Measurements from ENCODE around the gene EHMT1. TPM values are rescaled to one million over a fixed set of nuclear protein-coding genes. Genes with fewer than 3 reads are reported as not detected.
"Not testable (repeated sequence)": the region's sequence is repeated elsewhere in the genome, so short reads cannot be mapped to it uniquely, and the experiment has no call there.

Gene EHMT1
- total RNA-seq, 2 experiments from 2014 or later = 66.0 to 70.8 TPM

DNA sequence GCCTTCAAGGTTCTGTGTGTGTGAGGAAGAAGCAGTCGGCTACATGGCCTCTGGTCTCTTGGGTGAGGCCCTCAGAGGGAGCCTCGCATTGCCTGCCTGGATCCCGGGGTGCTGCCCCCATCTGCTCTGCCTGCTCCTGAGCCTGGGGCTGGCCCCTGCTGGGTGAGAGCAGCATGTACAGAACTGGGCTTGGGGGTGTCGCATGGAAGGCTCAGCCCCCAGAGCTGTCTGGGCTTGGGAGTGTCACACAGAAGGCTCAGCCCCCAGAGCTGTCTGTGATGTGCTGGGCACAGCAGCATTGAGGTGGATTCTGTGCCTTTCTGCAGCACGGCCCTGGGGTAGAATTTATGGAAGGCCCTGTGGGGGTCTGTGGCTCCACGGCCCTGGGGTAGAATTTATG is 265.2 kb downstream of the EHMT1 start:
- H3K36me3 Mint-ChIP-seq; H3K9me3 Mint-ChIP-seq; H3K4me3 Mint-ChIP-seq; intact Hi-C loops (cut with micrococcal nuclease); CTCF ChIA-PET; H3K27me3 Mint-ChIP-seq; H3K27ac Mint-ChIP-seq; DNase-seq; H3K4me1 Mint-ChIP-seq (ENCODE audit: low read depth); POLR2A ChIA-PET: not testable (repeated sequence)

DNA sequence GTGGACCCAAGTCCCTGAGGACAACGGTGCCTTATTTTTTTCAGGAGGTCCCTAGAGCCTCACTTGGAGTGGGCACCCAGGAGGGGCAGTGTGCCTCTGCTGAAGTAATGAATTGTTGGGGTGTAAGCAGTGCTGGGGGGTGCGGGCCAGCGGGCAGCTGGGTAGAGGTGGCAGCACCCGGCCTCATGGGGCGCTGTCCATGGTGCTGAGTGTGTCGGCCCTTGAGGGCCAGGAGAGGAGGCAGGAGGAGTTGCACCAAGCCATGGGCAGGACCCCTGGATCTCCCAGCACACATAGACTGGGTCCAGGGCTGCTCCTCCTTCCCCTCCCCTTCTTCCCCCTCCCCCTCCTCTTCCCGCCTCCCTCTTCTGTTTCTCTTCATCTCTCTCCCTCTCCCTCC is 265.7 kb downstream of the EHMT1 start:
- H3K9me3 Mint-ChIP-seq; H3K27ac Mint-ChIP-seq; H3K4me1 Mint-ChIP-seq (ENCODE audit: low read depth); POLR2A ChIA-PET; H3K27me3 Mint-ChIP-seq; intact Hi-C loops (cut with micrococcal nuclease); H3K36me3 Mint-ChIP-seq; CTCF ChIA-PET; H3K4me3 Mint-ChIP-seq: not testable (repeated sequence)
- DNase-seq = peak; percentile 39

DNA sequence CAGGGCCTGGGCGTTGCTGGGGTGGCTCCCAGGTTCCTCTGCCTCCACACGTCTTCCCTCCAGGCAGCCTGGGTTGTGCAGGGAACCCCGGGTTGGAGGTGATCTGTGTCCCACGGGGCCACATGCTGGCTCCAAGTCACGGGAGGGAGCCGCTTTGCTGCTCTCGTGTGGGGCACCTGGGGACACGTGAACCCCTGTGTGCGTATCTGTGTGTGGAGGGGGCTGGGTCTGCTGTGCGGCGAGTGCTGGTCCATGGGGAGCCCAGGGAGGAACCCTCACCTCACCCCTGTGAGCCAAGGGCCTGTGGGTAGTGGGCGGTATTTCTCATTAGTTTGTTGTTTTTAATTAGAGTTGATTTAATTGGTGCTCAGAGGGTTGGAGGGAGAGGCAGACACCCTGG is 266.3 kb downstream of the EHMT1 start:
- H3K9me3 Mint-ChIP-seq; intact Hi-C loops (cut with micrococcal nuclease); POLR2A ChIA-PET; CTCF ChIA-PET; H3K27me3 Mint-ChIP-seq; H3K4me3 Mint-ChIP-seq; H3K27ac Mint-ChIP-seq; H3K4me1 Mint-ChIP-seq (ENCODE audit: low read depth); H3K36me3 Mint-ChIP-seq; DNase-seq: not testable (repeated sequence)

Small RNA genes within 50 kb of the gene (microRNA-seq; reads per million reads assigned to microRNA genes)
- gene MIR602 (ENCODE audit: borderline microRNAs expressed, borderline number of aligned reads, borderline replicate concordance) = 1.6 reads per million

Other genes with a start within 250 kb of the EHMT1 start
- 10 to 100 TPM; 13.5 to 13.6 TPM for gene EXD3, start 195.8 kb upstream of the EHMT1 start, total RNA-seq
- gene NOXA1, start 195.6 kb upstream of the EHMT1 start, total RNA-seq = 1 to 10 TPM; 1.1 TPM
- gene ENTPD8, start 177.6 kb upstream of the EHMT1 start, total RNA-seq = not detected
- 10 to 100 TPM; 29.9 to 31.6 TPM for gene NSMF, start 159.7 kb upstream of the EHMT1 start, total RNA-seq
- gene PNPLA7, start 68.6 kb upstream of the EHMT1 start, total RNA-seq = 1 to 10 TPM; 3.1 to 4.0 TPM
- gene MRPL41, start 67.1 kb upstream of the EHMT1 start, total RNA-seq = 10 to 100 TPM; 48.0 to 48.8 TPM
- gene DPH7, start 40.1 kb upstream of the EHMT1 start, total RNA-seq = 10 to 100 TPM; 26.6 to 30.3 TPM
- gene ZMYND19, start 28.5 kb upstream of the EHMT1 start, total RNA-seq = 10 to 100 TPM; 39.7 to 42.6 TPM
- gene ARRDC1, start 13.3 kb upstream of the EHMT1 start, total RNA-seq = 10 to 100 TPM; 38.2 to 40.5 TPM